Keratinocyte (primary cell): ENCODE results near the gene FSD2. TPM values are rescaled to one million over a fixed set of nuclear protein-coding genes. Genes with fewer than 3 reads are reported as not detected.

ENCODE experiments used
- DNase-seq: peaks from one replicate; pipeline ENCODE4 v3.0.0-alpha.2; 2011; ENCODE audit warnings: low read depth, missing footprints, low spot score
- FAIRE-seq: peaks from 2 replicates; lab custom pipeline; 2011; peaks lifted over from hg19 to GRCh38; lab: Jason Lieb, UNC
- H2AFZ ChIP-seq: 2 replicates; pipeline ENCODE4 v1.6.0; 2012; ENCODE audit warnings: low read length, control low read depth, inconsistent platforms; ENCODE audit not compliant: control insufficient read depth
- H3K27ac ChIP-seq: 2 replicates; pipeline ENCODE4 v1.5.1; 2011; ENCODE audit warnings: low read length; ENCODE audit not compliant: control insufficient read depth, insufficient read depth
- H3K27me3 ChIP-seq: 3 replicates; pipeline ENCODE4 v1.6.0; 2011; ENCODE audit warnings: low read length; ENCODE audit not compliant: control insufficient read depth, insufficient read depth; ENCODE audit errors: extremely low read depth
- H3K36me3 ChIP-seq, 2 experiments: 2 replicates in 1 of 2; 3 replicates in 1 of 2; pipeline ENCODE4 v1.5.1; 2011; ENCODE audit warnings: low read length in 2 of 2, mild to moderate bottlenecking in 1 of 2; ENCODE audit not compliant: control insufficient read depth in 2 of 2, insufficient read depth in 2 of 2; ENCODE audit errors: extremely low read depth in 1 of 2
- H3K4me1 ChIP-seq: 3 replicates; pipeline ENCODE4 v1.5.1; 2011; ENCODE audit warnings: low read length; ENCODE audit not compliant: control insufficient read depth, insufficient read depth; ENCODE audit errors: extremely low read depth
- H3K4me2 ChIP-seq: 3 replicates; pipeline ENCODE4 v1.6.0; 2011; ENCODE audit warnings: low read depth, low read length; ENCODE audit not compliant: control insufficient read depth, insufficient read depth; ENCODE audit errors: extremely low read depth
- H3K4me3 ChIP-seq, 3 experiments: fragments of 200-600 bp in 1 of 3; sonication (generic) in 1 of 3; 2 replicates in 2 of 3; 3 replicates in 1 of 3; pipeline ENCODE4 v1.5.1; 2011 to 2016; ENCODE audit warnings: low read length in 3 of 3, mild to moderate bottlenecking in 3 of 3, control low read depth in 2 of 3, inconsistent platforms in 1 of 3, low read depth in 1 of 3, mixed read lengths in 1 of 3, mixed run types in 1 of 3, moderate library complexity in 1 of 3; ENCODE audit not compliant: control insufficient read depth in 2 of 3, insufficient read depth in 2 of 3; ENCODE audit errors: extremely low read depth in 1 of 3
- H3K79me2 ChIP-seq: 2 replicates; pipeline ENCODE4 v1.6.0; 2012; ENCODE audit warnings: low read length; ENCODE audit not compliant: control insufficient read depth, insufficient read depth
- H3K9ac ChIP-seq: 3 replicates; pipeline ENCODE4 v1.6.0; 2011; ENCODE audit warnings: low read length; ENCODE audit not compliant: control insufficient read depth, insufficient read depth; ENCODE audit errors: extremely low read depth
- H3K9me1 ChIP-seq: 3 replicates; pipeline ENCODE4 v1.6.0; 2011; ENCODE audit warnings: low read length; ENCODE audit not compliant: control insufficient read depth, insufficient read depth; ENCODE audit errors: extremely low read depth
- H3K9me3 ChIP-seq: 2 replicates; pipeline ENCODE4 v1.5.1; 2012; ENCODE audit warnings: low read depth, low read length; ENCODE audit not compliant: control insufficient read depth
- H4K20me1 ChIP-seq: 3 replicates; pipeline ENCODE4 v1.6.0; 2011; ENCODE audit warnings: low read length; ENCODE audit not compliant: control insufficient read depth, insufficient read depth; ENCODE audit errors: extremely low read depth
- EZH2 ChIP-seq: IDR thresholded peaks from one replicate; pipeline ENCODE4 v1.6.1; 2012; ENCODE audit warnings: inconsistent platforms, mild to moderate bottlenecking, low read length, moderate library complexity
- dilution Hi-C: fragments of 300-500 bp; cut with MboI; formaldehyde crosslinking; loops from one replicate; pipeline ENCODE4 v1.7.0; 2020; ENCODE audit warnings: low sequenced_read_pairs; ENCODE audit not compliant: extremely low pct_ligation_motif_present
- polyA plus RNA-seq, 5 experiments: library from polyadenylated mRNA; depleted of rRNA in 3 of 5; stranded (reverse) in 3 of 5; stranded (forward) in 1 of 5; unstranded in 1 of 5; fragments of >200 nt; gene quantifications; 1 replicate in 1 of 5; 2 replicates in 3 of 5; 3 replicates in 1 of 5; pipeline versions ENCODE4 v1.2.1 to v1.2.3, GENCODE V29; 2011 to 2012; ENCODE audit warnings: missing spikeins in 2 of 5, low read depth in 1 of 5, low replicate concordance in 1 of 5
- TF ChIP-seq, protein P1 (sequence below), 3 experiments: IDR thresholded peaks in 1 of 3; conservative IDR thresholded peaks in 1 of 3; optimal IDR thresholded peaks in 1 of 3; 2 replicates in 2 of 3; 3 replicates in 1 of 3; pipeline versions ENCODE3 to v1.5.1; 2011; ENCODE audit warnings: low read length in 3 of 3, mild to moderate bottlenecking in 3 of 3, moderate library complexity in 2 of 3, control low read depth in 1 of 3, inconsistent platforms in 1 of 3; ENCODE audit not compliant: insufficient read depth in 2 of 3; ENCODE audit errors: extremely low read depth in 1 of 3

The FSD2 gene
- polyA plus RNA-seq, 1 donor (not counting 4 experiments of a cell fraction or from before 2014, with no cell fraction given): not detected

DNA sequence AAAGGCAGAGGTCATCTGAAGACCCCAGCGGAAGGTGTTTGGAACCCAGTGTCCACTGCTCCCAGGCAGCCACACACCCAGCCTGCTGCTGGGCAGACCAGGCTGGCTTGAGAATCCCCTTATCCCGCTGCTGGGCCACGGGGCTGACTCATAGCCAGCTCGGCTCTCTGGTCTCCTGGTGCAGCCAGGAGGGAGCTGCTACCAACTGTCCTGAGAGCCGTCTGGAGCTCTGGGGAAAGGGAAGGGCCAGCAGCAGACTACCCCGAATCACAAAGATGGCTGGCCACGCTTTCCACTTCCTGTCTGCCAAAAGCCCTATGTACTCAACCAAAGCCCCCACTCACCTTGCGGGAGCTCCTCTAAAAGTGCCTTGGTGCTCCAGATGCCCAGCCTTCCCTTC lies 41.8 kb upstream of the FSD2 start:
- H3K27ac ChIP-seq: no peak overlapping the region
- FAIRE-seq (no peak), DNase-seq (no peak)
- H3K36me3 ChIP-seq: no peaks in the 10 kb centered on the region
- H3K4me1 ChIP-seq: peaks cover 27% of the 10 kb centered on the region
- no peaks in the 10 kb centered on the region for H3K27me3 ChIP-seq
- H3K9me1 ChIP-seq: no peaks in the 10 kb centered on the region
- no peaks in the 10 kb centered on the region for H4K20me1 ChIP-seq
- no peak overlapping the region for H3K9ac ChIP-seq
- no peaks in the 10 kb centered on the region for H3K79me2 ChIP-seq
- dilution Hi-C loops: loop anchor here (5.0 kb wide), 1 partner anchor 155 kb away; no protein-coding TSS in a partner anchor
- H3K4me3 ChIP-seq: no peak overlapping the region
- H3K9me3 ChIP-seq: no peaks in the 10 kb centered on the region
- no peak overlapping the region for H2AFZ ChIP-seq
- TF ChIP-seq, protein P1, sequence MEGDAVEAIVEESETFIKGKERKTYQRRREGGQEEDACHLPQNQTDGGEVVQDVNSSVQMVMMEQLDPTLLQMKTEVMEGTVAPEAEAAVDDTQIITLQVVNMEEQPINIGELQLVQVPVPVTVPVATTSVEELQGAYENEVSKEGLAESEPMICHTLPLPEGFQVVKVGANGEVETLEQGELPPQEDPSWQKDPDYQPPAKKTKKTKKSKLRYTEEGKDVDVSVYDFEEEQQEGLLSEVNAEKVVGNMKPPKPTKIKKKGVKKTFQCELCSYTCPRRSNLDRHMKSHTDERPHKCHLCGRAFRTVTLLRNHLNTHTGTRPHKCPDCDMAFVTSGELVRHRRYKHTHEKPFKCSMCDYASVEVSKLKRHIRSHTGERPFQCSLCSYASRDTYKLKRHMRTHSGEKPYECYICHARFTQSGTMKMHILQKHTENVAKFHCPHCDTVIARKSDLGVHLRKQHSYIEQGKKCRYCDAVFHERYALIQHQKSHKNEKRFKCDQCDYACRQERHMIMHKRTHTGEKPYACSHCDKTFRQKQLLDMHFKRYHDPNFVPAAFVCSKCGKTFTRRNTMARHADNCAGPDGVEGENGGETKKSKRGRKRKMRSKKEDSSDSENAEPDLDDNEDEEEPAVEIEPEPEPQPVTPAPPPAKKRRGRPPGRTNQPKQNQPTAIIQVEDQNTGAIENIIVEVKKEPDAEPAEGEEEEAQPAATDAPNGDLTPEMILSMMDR (optimal IDR thresholded peaks at IDR 0.05 in 1 of 3, IDR thresholded peaks at IDR 0.05 in 1 of 3, conservative IDR thresholded peaks at IDR 0.05 in 1 of 3; ENCODE audit: extremely low read depth in 1 of 3, insufficient read depth in 2 of 3, low read length in 3 of 3): no peak
- TF ChIP-seq EZH2: no peak
- H3K4me2 ChIP-seq: no peak overlapping the region

GRCh38 chr15:82846621-82847020 lies 40.8 kb upstream of the FSD2 start:
- no peaks in the 10 kb centered on the region for H3K9me3 ChIP-seq
- no peak overlapping the region for H3K4me3 ChIP-seq
- H3K9ac ChIP-seq: no peak overlapping the region
- dilution Hi-C loops: loop anchor here (5.0 kb wide), 1 partner anchor 156 kb away; no protein-coding TSS in a partner anchor
- no peaks in the 10 kb centered on the region for H3K9me1 ChIP-seq
- H3K36me3 ChIP-seq: no peaks in the 10 kb centered on the region
- H3K4me2 ChIP-seq: no peak overlapping the region
- H3K79me2 ChIP-seq: no peaks in the 10 kb centered on the region
- no peak overlapping the region for H2AFZ ChIP-seq
- TF ChIP-seq, protein P1 (optimal IDR thresholded peaks at IDR 0.05 in 1 of 3, IDR thresholded peaks at IDR 0.05 in 1 of 3, conservative IDR thresholded peaks at IDR 0.05 in 1 of 3; ENCODE audit: extremely low read depth in 1 of 3, insufficient read depth in 2 of 3, low read length in 3 of 3): no peak
- no peak for TF ChIP-seq EZH2
- H3K27me3 ChIP-seq: no peaks in the 10 kb centered on the region
- no peaks in the 10 kb centered on the region for H4K20me1 ChIP-seq
- H3K4me1 ChIP-seq: peaks cover 27% of the 10 kb centered on the region
- no peak overlapping the region for H3K27ac ChIP-seq
- DNase-seq (no peak), FAIRE-seq (no peak)
